B cell (primary cell): ENCODE results near the gene NEK11.

Source experiments
- EZH2 ChIP-seq: IDR thresholded peaks from 2 replicates; pipeline ENCODE4 v1.6.1; 2012; ENCODE audit warnings: borderline replicate concordance, low read depth, mild to moderate bottlenecking, moderate library complexity, low read length; ENCODE audit not compliant: insufficient read depth, poor library complexity, severe bottlenecking
- TF ChIP-seq, protein P1 (sequence below): fragments of 200-600 bp; IDR thresholded peaks from one replicate; pipeline ENCODE4 v1.8.0; 2022; ENCODE audit warnings: antibody characterized with exemption, mild to moderate bottlenecking

- no peak for TF ChIP-seq EZH2
- TF ChIP-seq, protein P1, sequence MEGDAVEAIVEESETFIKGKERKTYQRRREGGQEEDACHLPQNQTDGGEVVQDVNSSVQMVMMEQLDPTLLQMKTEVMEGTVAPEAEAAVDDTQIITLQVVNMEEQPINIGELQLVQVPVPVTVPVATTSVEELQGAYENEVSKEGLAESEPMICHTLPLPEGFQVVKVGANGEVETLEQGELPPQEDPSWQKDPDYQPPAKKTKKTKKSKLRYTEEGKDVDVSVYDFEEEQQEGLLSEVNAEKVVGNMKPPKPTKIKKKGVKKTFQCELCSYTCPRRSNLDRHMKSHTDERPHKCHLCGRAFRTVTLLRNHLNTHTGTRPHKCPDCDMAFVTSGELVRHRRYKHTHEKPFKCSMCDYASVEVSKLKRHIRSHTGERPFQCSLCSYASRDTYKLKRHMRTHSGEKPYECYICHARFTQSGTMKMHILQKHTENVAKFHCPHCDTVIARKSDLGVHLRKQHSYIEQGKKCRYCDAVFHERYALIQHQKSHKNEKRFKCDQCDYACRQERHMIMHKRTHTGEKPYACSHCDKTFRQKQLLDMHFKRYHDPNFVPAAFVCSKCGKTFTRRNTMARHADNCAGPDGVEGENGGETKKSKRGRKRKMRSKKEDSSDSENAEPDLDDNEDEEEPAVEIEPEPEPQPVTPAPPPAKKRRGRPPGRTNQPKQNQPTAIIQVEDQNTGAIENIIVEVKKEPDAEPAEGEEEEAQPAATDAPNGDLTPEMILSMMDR, result no peak
These were observed 252.9 kb downstream of the NEK11 start for GRCh38 chr3:131279577-131279976.
